K562 (cell line): ENCODE data around the gene NAA11. TPM values are rescaled to one million over a fixed set of nuclear protein-coding genes. Genes with fewer than 3 reads are reported as not detected.
"Not testable (repeated sequence)": the region's sequence is repeated elsewhere in the genome, so short reads cannot be mapped to it uniquely, and the experiment has no call there.

Source experiments
- ATAC-seq: fragments of 200-7000 bp; cut with Tn5 transposase; 3 replicates; pipeline ENCODE4 v1.9.1; 2020; ENCODE audit warnings: moderate library complexity
- BruUV-seq: library from RNA; stranded (reverse); fragments of 400-500 nt; replicated peaks from 2 replicates; lab custom pipeline; 2021; lab: Mats Ljungman, UMichigan
- CTCF ChIA-PET: fragments of 300-600 bp; formaldehyde crosslinking; extraction: SDS; loops from one replicate; lab custom pipeline; 2021; ENCODE audit warnings: low intra/inter-chr PET ratio; lab: Yijun Ruan, JAX
- POLR2A ChIA-PET: fragments of 300-600, 350-650 bp; sonication (Branson Sonifier 250); formaldehyde crosslinking; extraction: SDS; loops from one replicate; lab custom pipeline; 2021; ENCODE audit warnings: antibody characterized with exemption, inconsistent platforms; lab: Yijun Ruan, JAX
- DNase-seq, 4 experiments: peaks; one replicate each; pipeline versions ENCODE4 v3.0.0 to v3.0.0-alpha.2; 2011 to 2018; ENCODE audit warnings: low spot score in 3 of 4, mixed read lengths in 3 of 4; ENCODE audit errors: extremely low read depth in 1 of 4
- FAIRE-seq: peaks from 2 replicates; lab custom pipeline; 2011; peaks lifted over from hg19 to GRCh38; lab: Jason Lieb, UNC
- H2AFZ ChIP-seq: 2 replicates; pipeline ENCODE4 v1.6.0; 2011; ENCODE audit warnings: low read depth, low read length, control low read depth, inconsistent platforms
- H3K27ac ChIP-seq: fragments of 200-600 bp; 3 replicates; pipeline ENCODE4 v1.8.0; 2011; ENCODE audit warnings: low read depth, mild to moderate bottlenecking, control low read depth, inconsistent platforms, low read length, moderate library complexity, mixed read lengths; ENCODE audit errors: extremely low read depth
- H3K27me3 ChIP-seq, 2 experiments: fragments of 300-600 bp in 1 of 2; 2 replicates in 1 of 2; 3 replicates in 1 of 2; pipeline versions ENCODE4 v1.6.0 to v1.8.0; 2011; ENCODE audit warnings: inconsistent platforms in 2 of 2, low read length in 2 of 2, mild to moderate bottlenecking in 1 of 2, mixed read lengths in 1 of 2, moderate library complexity in 1 of 2; ENCODE audit not compliant: control insufficient read depth in 2 of 2, insufficient read depth in 2 of 2
- H3K36me3 ChIP-seq: fragments of 300-600 bp; 3 replicates; pipeline ENCODE4 v1.8.0; 2011; ENCODE audit warnings: mild to moderate bottlenecking, low read length, inconsistent platforms; ENCODE audit not compliant: control insufficient read depth, insufficient read depth
- H3K4me1 ChIP-seq, 2 experiments: fragments of 200-600 bp in 1 of 2; replicated peaks in 1 of 2; 2 replicates in 1 of 2; 3 replicates in 1 of 2; pipeline versions ENCODE4 v1.5.1 to v1.8.0; 2011; ENCODE audit warnings: inconsistent platforms in 2 of 2, low read length in 2 of 2, mild to moderate bottlenecking in 1 of 2, mixed read lengths in 1 of 2, moderate library complexity in 1 of 2; ENCODE audit not compliant: control insufficient read depth in 2 of 2, insufficient read depth in 2 of 2
- H3K4me2 ChIP-seq: 2 replicates; pipeline ENCODE4 v1.6.1; 2011; ENCODE audit warnings: low read length, control low read depth, inconsistent platforms, mixed read lengths; ENCODE audit not compliant: insufficient read depth
- H3K4me3 ChIP-seq: fragments of 200-600 bp; sonication (generic), shearing (Covaris generic); 2 replicates; pipeline ENCODE4 v1.5.1; 2016; ENCODE audit warnings: control low read depth, inconsistent platforms
- H3K79me2 ChIP-seq: fragments of 200-600 bp; 3 replicates; pipeline ENCODE4 v1.8.0; 2011; ENCODE audit warnings: low read length, inconsistent platforms; ENCODE audit not compliant: control insufficient read depth, insufficient read depth
- H3K9ac ChIP-seq, 2 experiments: 2 replicates each; pipeline versions ENCODE4 v1.6.0 to v1.6.1; 2011; ENCODE audit warnings: low read depth in 2 of 2, low read length in 2 of 2, control low read depth in 1 of 2, inconsistent platforms in 1 of 2, mild to moderate bottlenecking in 1 of 2, mixed read lengths in 1 of 2; ENCODE audit not compliant: insufficient read depth in 1 of 2
- H3K9me1 ChIP-seq: one replicate; pipeline ENCODE4 v1.6.0; 2011; ENCODE audit warnings: inconsistent platforms, mild to moderate bottlenecking, low read length, moderate library complexity; ENCODE audit not compliant: control insufficient read depth, insufficient read depth
- H3K9me3 ChIP-seq: replicated peaks from 2 replicates; pipeline ENCODE4 v1.5.1; 2011; ENCODE audit warnings: low read depth, low read length, inconsistent platforms; ENCODE audit not compliant: control insufficient read depth, insufficient read depth
- H4K20me1 ChIP-seq: replicated peaks from 2 replicates; pipeline ENCODE4 v1.6.1; 2011; ENCODE audit warnings: low read length, inconsistent platforms, mixed read lengths; ENCODE audit not compliant: control insufficient read depth, insufficient read depth
- MCM7 ChIP-seq, 2 experiments: fragments of 450-650 bp; IDR thresholded peaks; 2 replicates each; pipeline ENCODE4 v1.6.1; 2016 to 2018
- PTBP1 ChIP-seq: fragments of 200-400 bp; formaldehyde crosslinking; IDR thresholded peaks from 2 replicates; pipeline ENCODE4 v1.6.1; 2017; ENCODE audit warnings: low read depth, low read length
- SAP30 ChIP-seq: fragments of 200-600 bp; sonication (generic); IDR thresholded peaks from 2 replicates; pipeline ENCODE4 v1.6.1; 2012; ENCODE audit warnings: borderline replicate concordance, low read depth, mild to moderate bottlenecking, moderate library complexity, low read length, control low read depth, inconsistent platforms; ENCODE audit not compliant: insufficient read depth, poor library complexity, severe bottlenecking
- WGBS: fragments of 100-300 bp; shearing (Covaris generic); methylation state at CpG from one replicate; pipeline ENCODE4 v1.1.6; 2016; ENCODE audit warnings: low coverage, mixed read lengths; ENCODE audit not compliant: insufficient coverage; ENCODE audit errors: missing lambda C conversion rate; 5-methylcytosine and 5-hydroxymethylcytosine counted together
- in situ Hi-C: fragments of 300-500 bp; cut with MboI; formaldehyde crosslinking; loops from 4 replicates; pipeline ENCODE4 v1.15.0; 2018; ENCODE audit warnings: inconsistent platforms, mixed read lengths
- intact Hi-C: fragments of 100-400 bp; cut with micrococcal nuclease; formaldehyde crosslinking; loops from 2 replicates; pipeline ENCODE4 v1.14.2; 2022
- polyA plus RNA-seq, 8 experiments: library from polyadenylated mRNA; depleted of rRNA in 4 of 8; stranded (reverse) in 5 of 8; unstranded in 3 of 8; fragments of >200 nt; fragmentation: Nextera tagmentation in 2 of 8; fragmentation: Illumina TruSeq in 1 of 8; extraction: Ambion mirVana in 2 of 8; extraction: Trizol in 1 of 8; gene quantifications; 2 replicates each; pipeline versions ENCODE4 v1.2.1 to v1.2.3, GENCODE V29; 2011 to 2014; ENCODE audit warnings: inconsistent platforms in 1 of 8, missing spikeins in 1 of 8
- total RNA-seq, 7 experiments: library from RNA; depleted of rRNA in 6 of 7; stranded (reverse); fragments of >200 nt in 6 of 7; fragmentation: Illumina TruSeq in 2 of 7; extraction: Trizol in 2 of 7; gene quantifications; 2 replicates each; pipeline versions ENCODE4 v1.2.1 to v1.2.3, GENCODE V29; 2011 to 2021; ENCODE audit warnings: low replicate concordance in 1 of 7
- TF ChIP-seq, protein P1 (sequence below): fragments of 450-650 bp; formaldehyde crosslinking; IDR thresholded peaks from 2 replicates; pipeline ENCODE4 v1.4.0; 2022; ENCODE audit warnings: missing genetic modification characterization
- TF ChIP-seq, protein P2 (sequence below), 2 experiments: IDR thresholded peaks in 1 of 2; conservative IDR thresholded peaks in 1 of 2; 2 replicates each; pipeline ENCODE4 v1.6.1; 2016; ENCODE audit warnings: low read depth in 2 of 2, mild to moderate bottlenecking in 1 of 2, missing compliant biosample characterization in 1 of 2, missing genetic modification characterization in 1 of 2, moderate library complexity in 1 of 2

NAA11 gene
- total and polyA plus RNA-seq, 9 of the 15 experiments (the other 6 are each of a cell fraction or from before 2014, with no cell fraction given): 17.1 to 34.6 (median 23.1) TPM

DNA sequence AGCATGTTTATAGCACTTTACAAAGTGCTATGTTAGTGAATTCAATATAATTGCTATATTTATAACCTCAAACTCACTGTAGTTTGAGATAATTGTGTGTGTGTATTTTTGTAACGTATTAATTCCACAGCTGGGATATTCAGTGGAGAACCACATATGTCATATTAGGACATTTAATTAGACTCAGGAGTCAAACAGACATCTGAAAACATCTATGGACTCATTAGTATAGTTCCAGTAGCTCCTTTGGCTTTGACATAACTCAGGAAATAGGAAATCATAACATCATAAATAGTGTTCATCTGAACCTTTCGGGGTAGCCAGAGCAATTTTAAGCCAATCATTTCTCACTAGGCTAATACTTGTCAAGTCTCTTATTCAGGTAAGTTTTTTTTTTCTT, 38.8 kb downstream of the NAA11 start (continued):
- TF ChIP-seq SAP30 (no peak), MCM7 (IDR thresholded peaks at IDR 0.05) (no peak), PTBP1 (no peak)

DNA sequence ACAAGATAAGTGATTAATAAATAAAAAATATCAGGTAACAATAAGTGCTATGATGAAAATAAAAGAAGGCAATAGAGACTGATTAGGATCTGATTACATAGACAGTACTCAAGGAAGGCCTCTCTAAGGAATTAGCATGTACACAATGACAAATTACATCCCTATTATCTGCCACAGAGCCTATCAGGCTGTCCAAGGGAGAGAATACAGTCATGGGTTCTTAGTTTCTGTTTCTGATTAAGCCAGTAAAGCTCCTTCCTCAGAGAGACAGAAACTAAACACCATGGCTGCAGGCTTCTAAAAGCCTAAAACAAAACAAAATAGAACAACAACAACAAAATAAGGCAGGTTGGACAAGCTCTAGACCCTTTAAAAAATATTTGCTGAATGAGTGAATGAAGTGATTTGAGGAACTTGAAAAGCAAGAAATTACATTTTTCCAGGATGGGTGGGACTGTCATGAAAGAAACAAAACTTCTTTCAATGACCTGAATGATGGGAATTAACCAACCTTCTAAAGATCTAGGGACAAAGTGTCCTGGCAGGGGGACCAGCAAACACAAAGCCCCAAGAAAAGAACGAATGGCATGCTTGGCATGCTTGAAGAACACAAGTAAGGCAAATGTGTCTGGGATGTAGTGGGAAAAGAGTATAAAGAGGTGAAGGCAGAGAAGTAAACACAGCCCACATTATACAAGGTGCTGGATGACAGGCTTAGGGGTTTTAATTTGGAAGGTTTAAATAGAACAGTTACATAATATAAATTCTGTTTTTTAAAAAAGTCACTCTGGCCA, 44.1 kb downstream of the NAA11 start:
- FAIRE-seq (no peak), ATAC-seq (no peak)
- Histone ChIP-seq H3K4me1 (no peaks in the 10 kb centered on the region; a peak in 2 of 5 replicates), H4K20me1 (no peaks in the 10 kb centered on the region), H3K9me1 (no peaks in the 10 kb centered on the region), H3K9me3 (no peaks in the 10 kb centered on the region), H3K4me3 (no peak overlapping the region)
- no TSS peak for BruUV-seq
- in situ Hi-C loops: no loop called here
- intact Hi-C loops: no loop called here
- 36% methylated on average over 1 of the region's 1 CpG for WGBS
- TF ChIP-seq, protein P1, sequence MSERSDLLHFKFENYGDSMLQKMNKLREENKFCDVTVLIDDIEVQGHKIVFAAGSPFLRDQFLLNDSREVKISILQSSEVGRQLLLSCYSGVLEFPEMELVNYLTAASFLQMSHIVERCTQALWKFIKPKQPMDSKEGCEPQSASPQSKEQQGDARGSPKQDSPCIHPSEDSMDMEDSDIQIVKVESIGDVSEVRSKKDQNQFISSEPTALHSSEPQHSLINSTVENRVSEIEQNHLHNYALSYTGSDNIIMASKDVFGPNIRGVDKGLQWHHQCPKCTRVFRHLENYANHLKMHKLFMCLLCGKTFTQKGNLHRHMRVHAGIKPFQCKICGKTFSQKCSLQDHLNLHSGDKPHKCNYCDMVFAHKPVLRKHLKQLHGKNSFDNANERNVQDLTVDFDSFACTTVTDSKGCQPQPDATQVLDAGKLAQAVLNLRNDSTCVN (CRISPR knock-in tag): no peak
- TF ChIP-seq, protein P2, sequence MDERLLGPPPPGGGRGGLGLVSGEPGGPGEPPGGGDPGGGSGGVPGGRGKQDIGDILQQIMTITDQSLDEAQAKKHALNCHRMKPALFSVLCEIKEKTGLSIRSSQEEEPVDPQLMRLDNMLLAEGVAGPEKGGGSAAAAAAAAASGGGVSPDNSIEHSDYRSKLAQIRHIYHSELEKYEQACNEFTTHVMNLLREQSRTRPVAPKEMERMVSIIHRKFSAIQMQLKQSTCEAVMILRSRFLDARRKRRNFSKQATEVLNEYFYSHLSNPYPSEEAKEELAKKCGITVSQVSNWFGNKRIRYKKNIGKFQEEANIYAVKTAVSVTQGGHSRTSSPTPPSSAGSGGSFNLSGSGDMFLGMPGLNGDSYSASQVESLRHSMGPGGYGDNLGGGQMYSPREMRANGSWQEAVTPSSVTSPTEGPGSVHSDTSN (CRISPR knock-in tag; IDR thresholded peaks at IDR 0.05; ENCODE audit: low read depth): no peak
- TF ChIP-seq, protein P2 (tag; conservative IDR thresholded peaks at IDR 0.05; ENCODE audit: low read depth): 0 out of 2 replicates have a peak, but pooled peaks have one; percentile 21
- TF ChIP-seq, all 486 proteins: peak for 1
- H3K79me2 ChIP-seq: no peaks in the 10 kb centered on the region
- H3K27me3 ChIP-seq: no peaks in the 10 kb centered on the region
- no peak overlapping the region for H2AFZ ChIP-seq
- no peak for DNase-seq
- ChIA-PET CTCF (no interaction called here), POLR2A (no interaction called here)
- no peaks in the 10 kb centered on the region for H3K36me3 ChIP-seq
- H3K9ac ChIP-seq: no peak overlapping the region
- no peak overlapping the region for H3K4me2 ChIP-seq
- no peak overlapping the region for H3K27ac ChIP-seq

DNA sequence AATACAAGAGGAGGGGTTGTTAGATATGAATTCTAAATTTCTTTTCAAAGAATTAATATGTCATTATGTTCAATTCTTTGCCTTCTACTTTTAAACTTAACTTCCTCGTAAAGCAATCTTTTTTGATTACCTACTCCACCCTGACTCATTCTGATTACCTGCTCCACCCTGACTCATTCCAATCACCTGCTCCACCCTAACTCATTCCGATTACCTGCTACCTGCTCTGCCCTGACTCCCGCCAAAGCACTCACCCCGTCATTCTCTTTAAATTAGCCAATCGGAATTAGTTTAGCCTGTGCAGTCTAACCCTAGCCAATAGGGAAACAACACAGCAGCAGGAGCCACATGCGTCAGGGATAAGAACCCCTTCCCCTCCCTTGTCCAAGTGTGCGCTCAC, 48.4 kb downstream of the NAA11 start:
- DNase-seq, H2AFZ ChIP-seq, H4K20me1 ChIP-seq, H3K79me2 ChIP-seq, H3K36me3 ChIP-seq, ATAC-seq, H3K4me2 ChIP-seq, H3K9me1 ChIP-seq, intact Hi-C loops, CTCF ChIA-PET, H3K27ac ChIP-seq, BruUV-seq, POLR2A ChIA-PET, FAIRE-seq, in situ Hi-C loops, H3K4me1 ChIP-seq, H3K9me3 ChIP-seq, H3K27me3 ChIP-seq, H3K9ac ChIP-seq, H3K4me3 ChIP-seq: not testable (repeated sequence)
- WGBS: 68% methylated on average over 4 of the region's 7 CpGs
